K562 (cell line): Measurements from ENCODE around the gene MTG1. TPM values are rescaled to one million over a fixed set of nuclear protein-coding genes. Genes with fewer than 3 reads are reported as not detected.
A peak's percentile ranks its signal among the peaks of the same experiment; 100 is the strongest.

ENCODE experiments used
- ATF7 ChIP-seq: fragments of 450-650 bp; IDR thresholded peaks from 2 replicates; pipeline ENCODE4 v1.7.1; 2014; ENCODE audit warnings: mild to moderate bottlenecking, moderate library complexity
- ELF2 ChIP-seq: fragments of 250-450 bp; sonication (Bioruptor Pico); IDR thresholded peaks from 2 replicates; pipeline ENCODE4 v1.5.0; 2021; ENCODE audit warnings: mild to moderate bottlenecking
- FOXA3 ChIP-seq, 2 experiments: fragments of 450-650 bp in 1 of 2; sonication (generic) in 1 of 2; formaldehyde crosslinking; IDR thresholded peaks in 1 of 2; conservative IDR thresholded peaks in 1 of 2; 2 replicates each; pipeline versions ENCODE4 v1.4.0 to v1.8.0; 2020 to 2022; ENCODE audit warnings: mild to moderate bottlenecking in 2 of 2, missing genetic modification reagents in 1 of 2
- GMEB1 ChIP-seq: fragments of 250-450 bp; sonication (Bioruptor Pico); IDR thresholded peaks from 2 replicates; pipeline ENCODE4 v1.4.0; 2020; ENCODE audit warnings: mild to moderate bottlenecking
- HDAC2 ChIP-seq: fragments of 450-650 bp; IDR thresholded peaks from 2 replicates; pipeline ENCODE4 v1.6.1; 2016; ENCODE audit warnings: mild to moderate bottlenecking
- HMBOX1 ChIP-seq: sonication (generic); IDR thresholded peaks from 2 replicates; pipeline ENCODE4 v1.6.1; 2016
- HMGN3 ChIP-seq: IDR thresholded peaks from 2 replicates; pipeline ENCODE4 v1.6.1; 2011; ENCODE audit warnings: borderline replicate concordance, low read depth, mild to moderate bottlenecking, mixed read lengths, low read length; ENCODE audit not compliant: insufficient read length; ENCODE audit errors: extremely low read depth
- HNRNPLL ChIP-seq: fragments of 200-400 bp; formaldehyde crosslinking; IDR thresholded peaks from 2 replicates; pipeline ENCODE4 v1.6.1; 2017; ENCODE audit warnings: low read length, low read depth, mild to moderate bottlenecking; ENCODE audit not compliant: poor library complexity, severe bottlenecking
- HSF4 ChIP-seq: fragments of 250-450 bp; sonication (Bioruptor Pico); IDR thresholded peaks from 2 replicates; pipeline ENCODE4 v2.1.2; 2022; ENCODE audit warnings: mild to moderate bottlenecking, moderate library complexity, borderline replicate concordance
- KLF6 ChIP-seq: fragments of 250-450 bp; sonication (Bioruptor Pico); IDR thresholded peaks from 2 replicates; pipeline ENCODE4 v1.4.0; 2020; ENCODE audit warnings: mild to moderate bottlenecking, moderate library complexity, borderline replicate concordance
- MAFG ChIP-seq: fragments of 450-650 bp; conservative IDR thresholded peaks from 2 replicates; pipeline ENCODE4 v1.6.1; 2016; ENCODE audit warnings: missing genetic modification characterization, missing compliant biosample characterization
- NR3C1 ChIP-seq: sonication (generic); formaldehyde crosslinking; IDR thresholded peaks from 2 replicates; pipeline ENCODE4 v1.8.1; 2022; ENCODE audit warnings: missing genetic modification reagents
- OTX1 ChIP-seq: fragments of 450-650 bp; formaldehyde crosslinking; IDR thresholded peaks from 2 replicates; pipeline ENCODE4 v1.4.0; 2022; ENCODE audit warnings: mild to moderate bottlenecking
- POLR2H ChIP-seq: IDR thresholded peaks from 2 replicates; pipeline ENCODE4 v1.6.1; 2016; ENCODE audit warnings: missing genetic modification characterization, low read depth, mild to moderate bottlenecking, control low read depth, missing compliant biosample characterization, moderate library complexity
- RAD51 ChIP-seq: fragments of 450-650 bp; IDR thresholded peaks from 2 replicates; pipeline ENCODE4 v1.7.1; 2016; ENCODE audit warnings: low read depth, mild to moderate bottlenecking, borderline replicate concordance
- SRF ChIP-seq, 2 experiments: fragments of 250-450, 450-650 bp in 1 of 2; sonication (Bioruptor Pico) in 1 of 2; sonication (generic) in 1 of 2; formaldehyde crosslinking; IDR thresholded peaks; 2 replicates each; pipeline versions ENCODE4 v1.5.0 to v1.5.1; 2020 to 2022; ENCODE audit warnings: mild to moderate bottlenecking in 1 of 2, missing genetic modification reagents in 1 of 2
- VEZF1 ChIP-seq: fragments of 200-800 bp; sonication (Bioruptor generic); IDR thresholded peaks from 2 replicates; pipeline ENCODE4 v1.6.1; 2017; ENCODE audit warnings: missing genetic modification characterization, missing compliant biosample characterization
- ZBTB11 ChIP-seq, 3 experiments: fragments of 200-800 bp in 1 of 3; fragments of 250-450 bp in 1 of 3; fragments of 450-650 bp in 1 of 3; sonication (Bioruptor Pico) in 1 of 3; sonication (Bioruptor generic) in 1 of 3; formaldehyde crosslinking in 1 of 3; IDR thresholded peaks; 2 replicates each; pipeline versions ENCODE4 v1.6.1 to v1.8.0; 2016 to 2022; ENCODE audit warnings: mild to moderate bottlenecking in 2 of 3, missing genetic modification characterization in 2 of 3, missing compliant biosample characterization in 1 of 3, moderate library complexity in 1 of 3
- ZNF146 ChIP-seq: IDR thresholded peaks from one replicate; pipeline ENCODE4 v1.6.1; 2018; ENCODE audit warnings: missing compliant biosample characterization; ENCODE audit not compliant: unreplicated experiment
- ZNF584 ChIP-seq: fragments of 200-800 bp; sonication (Bioruptor generic); IDR thresholded peaks from 2 replicates; pipeline ENCODE4 v1.6.1; 2016; ENCODE audit warnings: low read depth, mild to moderate bottlenecking, missing genetic modification characterization, missing compliant biosample characterization
- polyA plus RNA-seq, 8 experiments: library from polyadenylated mRNA; depleted of rRNA in 4 of 8; stranded (reverse) in 5 of 8; unstranded in 3 of 8; fragments of >200 nt; fragmentation: Nextera tagmentation in 2 of 8; fragmentation: Illumina TruSeq in 1 of 8; extraction: Ambion mirVana in 2 of 8; extraction: Trizol in 1 of 8; gene quantifications; 2 replicates each; pipeline versions ENCODE4 v1.2.1 to v1.2.3, GENCODE V29; 2011 to 2014; ENCODE audit warnings: inconsistent platforms in 1 of 8, missing spikeins in 1 of 8
- total RNA-seq, 7 experiments: library from RNA; depleted of rRNA in 6 of 7; stranded (reverse); fragments of >200 nt in 6 of 7; fragmentation: Illumina TruSeq in 2 of 7; extraction: Trizol in 2 of 7; gene quantifications; 2 replicates each; pipeline versions ENCODE4 v1.2.1 to v1.2.3, GENCODE V29; 2011 to 2021; ENCODE audit warnings: low replicate concordance in 1 of 7

The MTG1 gene
- total and polyA plus RNA-seq, 9 of the 15 experiments (the other 6 are each of a cell fraction or from before 2014, with no cell fraction given), result 2.8 to 28.2 (median 15.4) TPM

GRCh38 chr10:133394064-133394663 lies at the start of gene MTG1 (continued):
- TF ChIP-seq RAD51, result peak; percentile 17; the same call in 1 of the 2 replicates
- TF ChIP-seq HNRNPLL, result no peak
- TF ChIP-seq MAFG (tag), result no peak
- no peak for TF ChIP-seq FOXA3 (CRISPR knock-in tag; conservative IDR thresholded peaks at IDR 0.05 in 1 of 2, IDR thresholded peaks at IDR 0.05 in 1 of 2)
- no peak for TF ChIP-seq ZNF584 (CRISPR knock-in tag)
- TF ChIP-seq NR3C1 (CRISPR knock-in tag), result no peak
- peak; percentile 97 for TF ChIP-seq HMGN3
- TF ChIP-seq POLR2H (tag), result peak; percentile 56
- TF ChIP-seq KLF6, result no peak; the same call in 1 of the 2 replicates
- TF ChIP-seq ELF2 (CRISPR knock-in tag), result peak; percentile 80
- TF ChIP-seq HSF4, result no peak
- TF ChIP-seq ZNF146 (CRISPR knock-in tag), result no peak
- TF ChIP-seq HMBOX1, result no peak
- TF ChIP-seq VEZF1 (CRISPR knock-in tag), result peak; percentile 71
- 0 out of 2 replicates have a peak, but pooled peaks have one; percentile 53 for TF ChIP-seq OTX1 (CRISPR knock-in tag)
- 0 out of 4 replicates have a peak, but pooled peaks of 1 of the 2 experiments have one; percentile 3 for TF ChIP-seq SRF (CRISPR knock-in tag; IDR thresholded peaks at IDR 0.05)
- peak; percentile 85 to 98 (median 88); a peak in 5 of 6 replicates for TF ChIP-seq ZBTB11 (CRISPR knock-in tag; IDR thresholded peaks at IDR 0.05)
- peak; percentile 80 for TF ChIP-seq ATF7
- peak; percentile 84 for TF ChIP-seq GMEB1 (CRISPR knock-in tag)
- TF ChIP-seq HDAC2, result no peak
